ENCODE measurements around the gene IFTAP. TPM values are rescaled to one million over a fixed set of nuclear protein-coding genes. Genes with fewer than 3 reads are reported as not detected.

IFTAP gene
- total RNA-seq, 1 experiment from 2014 or later: 13.8 TPM

- Histone ChIP-seq H3K9me2 (ENCODE audit: insufficient read depth) (no peaks in the 10 kb centered on the region), H3K4me1 (ENCODE audit: control insufficient read depth in 1 of 2, insufficient read depth in 2 of 2, low read length in 2 of 2) (no peaks in the 10 kb centered on the region), H3K27me3 (ENCODE audit: insufficient read depth, low read length) (no peaks in the 10 kb centered on the region), H3K9me3 (ENCODE audit: control insufficient read depth in 1 of 2, insufficient read depth in 1 of 2, low read depth in 1 of 2, low read length in 2 of 2) (no peaks in the 10 kb centered on the region), H3K27ac (ENCODE audit: low read depth, low read length) (no peak overlapping the region), H4K20me1 (ENCODE audit: insufficient read depth) (no peaks in the 10 kb centered on the region), H3K4me2 (ENCODE audit: low read length) (no peak overlapping the region), H3K9ac (ENCODE audit: low read length) (no peak overlapping the region), H3K36me3 (ENCODE audit: control insufficient read depth in 1 of 2, insufficient read depth in 2 of 2, low read length in 2 of 2) (no peaks in the 10 kb centered on the region), H2AFZ (ENCODE audit: low read depth, low read length, poor library complexity, severe bottlenecking) (no peak overlapping the region), H3K4me3 (replicated peaks in 1 of 2; ENCODE audit: low read depth in 1 of 2, low read length in 2 of 2) (no peak overlapping the region), H3K79me2 (ENCODE audit: insufficient read depth, low read length) (no peaks in the 10 kb centered on the region)
- TF ChIP-seq SP1 (IDR thresholded peaks at IDR 0.05; ENCODE audit: low read depth) (no peak), ZBTB33 (IDR thresholded peaks at IDR 0.05; ENCODE audit: extremely low read depth, insufficient replicate concordance, low read length) (no peak), EGR1 (IDR thresholded peaks at IDR 0.05; ENCODE audit: low read depth) (no peak), TCF7L2 (IDR thresholded peaks at IDR 0.05; ENCODE audit: borderline replicate concordance, extremely low read depth, insufficient read depth, insufficient read length) (no peak), RAD21 (IDR thresholded peaks at IDR 0.05; ENCODE audit: low read depth) (no peak), CTCF (IDR thresholded peaks at IDR 0.05 in 2 of 3, conservative IDR thresholded peaks at IDR 0.05 in 1 of 3; ENCODE audit: borderline replicate concordance in 1 of 3, insufficient read depth in 1 of 3, low read depth in 2 of 3, low read length in 2 of 3) (no peak), ZFX (IDR thresholded peaks at IDR 0.05) (no peak), MAX (IDR thresholded peaks at IDR 0.05) (no peak), EZH2phosphoT487 (IDR thresholded peaks at IDR 0.05; ENCODE audit: borderline replicate concordance) (no peak), SRF (IDR thresholded peaks at IDR 0.05; ENCODE audit: low read depth) (no peak), CBX3 (IDR thresholded peaks at IDR 0.05; ENCODE audit: low read depth) (no peak), ELF1 (IDR thresholded peaks at IDR 0.05; ENCODE audit: borderline replicate concordance, low read depth) (no peak), EZH2 (IDR thresholded peaks at IDR 0.05) (no peak), ATF3 (IDR thresholded peaks at IDR 0.05) (no peak)
- intact Hi-C loops (cut with micrococcal nuclease): no loop called here
- ATAC-seq: no peak
- no peak for DNase-seq (ENCODE audit: low read depth, low spot score)
- CTCF ChIA-PET: no interaction called here
- BruUV-seq (replicated peaks): no TSS peak
- RAD21 ChIA-PET (ENCODE audit: low non-redundant PET in 1 of 2, low total read pairs in 2 of 2, uncharacterized antibody in 2 of 2, unreplicated experiment in 2 of 2): no interaction called here
- POLR2A ChIA-PET: no interaction called here
Observed at GRCh38 chr11:36618363-36619047, 24.2 kb downstream of the IFTAP start.
